PC-9 (cell line): ENCODE measurements around the gene RNF186.

Experiments
- CTCF ChIP-seq: fragments of 200-600 bp; sonication (generic); conservative IDR thresholded peaks from 2 replicates; pipeline ENCODE4 v1.6.1; 2017; ENCODE audit warnings: mixed run types, antibody characterized with exemption, mild to moderate bottlenecking, moderate library complexity
- EZH2 ChIP-seq: fragments of 200-600 bp; sonication (generic); IDR thresholded peaks from 2 replicates; pipeline ENCODE4 v1.8.0; 2017; ENCODE audit warnings: antibody characterized with exemption, low read depth

DNA sequence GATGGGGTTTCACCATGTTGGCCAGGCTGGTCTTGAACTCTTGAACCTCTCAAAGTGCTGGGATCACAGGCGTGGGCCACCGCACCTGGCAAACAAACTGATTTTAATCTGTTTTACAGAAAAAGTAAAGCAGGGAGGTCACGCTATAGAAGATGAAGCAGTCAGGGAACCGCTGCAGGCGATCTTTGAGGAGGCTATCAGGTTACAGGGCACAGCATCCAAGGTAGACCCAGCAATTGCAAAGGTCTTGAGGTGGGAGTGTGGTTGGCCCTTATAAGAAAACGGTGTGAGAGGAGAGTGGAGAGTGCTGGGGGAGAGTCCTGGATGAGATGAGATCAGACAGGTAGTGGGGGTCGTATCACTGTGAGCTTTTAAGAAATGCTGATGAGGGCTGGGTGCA lies 12.8 kb downstream of the RNF186 start:
- TF ChIP-seq CTCF (no peak), EZH2 (no peak)
